ENCODE results near the gene FRRS1L.

The FRRS1L gene

GRCh38 chr9:109113254-109113653 is 53.8 kb downstream of the FRRS1L start:
- Histone ChIP-seq H4K20me1 (ENCODE audit: insufficient read depth, low read length) (no peaks in the 10 kb centered on the region), H3K4me2 (ENCODE audit: low read length) (peak overlapping the region; percentile 52; the same call in 1 of the 2 replicates), H3K79me2 (ENCODE audit: insufficient read depth, low read length) (peaks cover 99% of the 10 kb centered on the region), H3F3A (ENCODE audit: insufficient read depth, low read length) (no peaks in the 10 kb centered on the region), H3K9me3 (ENCODE audit: low read length) (no peaks in the 10 kb centered on the region), H2AFZ (ENCODE audit: low read length) (no peak overlapping the region), H3K9ac (ENCODE audit: low read length) (no peak overlapping the region), H3K27ac (ENCODE audit: low read depth, low read length, poor library complexity, severe bottlenecking) (no peak overlapping the region), H3K9me2 (ENCODE audit: low read depth, low read length) (no peaks in the 10 kb centered on the region), H3K4me3 (ENCODE audit: low read depth, low read length, poor library complexity, severe bottlenecking) (no peak overlapping the region), H3K27me3 (ENCODE audit: insufficient read depth, low read length) (no peaks in the 10 kb centered on the region), H3K36me3 (ENCODE audit: insufficient read depth, low read length) (peaks cover 10% of the 10 kb centered on the region), H3K4me1 (ENCODE audit: insufficient read depth, low read length, severe bottlenecking) (peaks cover 95% of the 10 kb centered on the region)
- TF ChIP-seq CTCF (IDR thresholded peaks at IDR 0.05; ENCODE audit: low read length) (no peak), EZH2 (IDR thresholded peaks at IDR 0.05; ENCODE audit: borderline replicate concordance, low read length) (no peak)

GRCh38 chr9:109110329-109111021 is 56.6 kb downstream of the FRRS1L start:
- Histone ChIP-seq H3K36me3 (ENCODE audit: insufficient read depth, low read length) (peaks cover 13% of the 10 kb centered on the region), H3K79me2 (ENCODE audit: insufficient read depth, low read length) (peaks cover 92% of the 10 kb centered on the region), H3K4me2 (ENCODE audit: low read length) (peak overlapping the region; percentile 8; the same call in 1 of the 2 replicates), H3K9me2 (ENCODE audit: low read depth, low read length) (no peaks in the 10 kb centered on the region), H3K27me3 (ENCODE audit: insufficient read depth, low read length) (no peaks in the 10 kb centered on the region), H3K4me1 (ENCODE audit: insufficient read depth, low read length, severe bottlenecking) (peaks cover 81% of the 10 kb centered on the region), H3K4me3 (ENCODE audit: low read depth, low read length, poor library complexity, severe bottlenecking) (no peak overlapping the region), H2AFZ (ENCODE audit: low read length) (no peak overlapping the region), H4K20me1 (ENCODE audit: insufficient read depth, low read length) (no peaks in the 10 kb centered on the region), H3F3A (ENCODE audit: insufficient read depth, low read length) (no peaks in the 10 kb centered on the region), H3K27ac (ENCODE audit: low read depth, low read length, poor library complexity, severe bottlenecking) (peak overlapping the region; percentile 20), H3K9ac (ENCODE audit: low read length) (no peak overlapping the region), H3K9me3 (ENCODE audit: low read length) (no peaks in the 10 kb centered on the region)
- TF ChIP-seq EZH2 (IDR thresholded peaks at IDR 0.05; ENCODE audit: borderline replicate concordance, low read length): no peak
- TF ChIP-seq CTCF (IDR thresholded peaks at IDR 0.05; ENCODE audit: low read length): no peak

GRCh38 chr9:109109967-109110328 is 57.1 kb downstream of the FRRS1L start:
- Histone ChIP-seq H2AFZ (ENCODE audit: low read length) (no peak overlapping the region), H3K9ac (ENCODE audit: low read length) (no peak overlapping the region), H3F3A (ENCODE audit: insufficient read depth, low read length) (no peaks in the 10 kb centered on the region), H3K27ac (ENCODE audit: low read depth, low read length, poor library complexity, severe bottlenecking) (peak overlapping the region; percentile 20), H3K9me3 (ENCODE audit: low read length) (peaks cover 3% of the 10 kb centered on the region; the same call in 1 of the 2 replicates), H3K4me2 (ENCODE audit: low read length) (peak overlapping the region; percentile 8; the same call in 1 of the 2 replicates), H3K27me3 (ENCODE audit: insufficient read depth, low read length) (no peaks in the 10 kb centered on the region), H3K36me3 (ENCODE audit: insufficient read depth, low read length) (peaks cover 18% of the 10 kb centered on the region), H3K9me2 (ENCODE audit: low read depth, low read length) (no peaks in the 10 kb centered on the region), H3K79me2 (ENCODE audit: insufficient read depth, low read length) (peaks cover 92% of the 10 kb centered on the region), H4K20me1 (ENCODE audit: insufficient read depth, low read length) (no peaks in the 10 kb centered on the region), H3K4me1 (ENCODE audit: insufficient read depth, low read length, severe bottlenecking) (peaks cover 77% of the 10 kb centered on the region), H3K4me3 (ENCODE audit: low read depth, low read length, poor library complexity, severe bottlenecking) (no peak overlapping the region)
- no peak for TF ChIP-seq CTCF (IDR thresholded peaks at IDR 0.05; ENCODE audit: low read length)
- TF ChIP-seq EZH2 (IDR thresholded peaks at IDR 0.05; ENCODE audit: borderline replicate concordance, low read length): no peak

Data from OCI-LY1 (cell line).